ENCODE measurements around the gene GSTT4.
"Not testable (repeated sequence)": the region's sequence is repeated elsewhere in the genome, so short reads cannot be mapped to it uniquely, and the experiment has no call there.

Gene GSTT4

DNA sequence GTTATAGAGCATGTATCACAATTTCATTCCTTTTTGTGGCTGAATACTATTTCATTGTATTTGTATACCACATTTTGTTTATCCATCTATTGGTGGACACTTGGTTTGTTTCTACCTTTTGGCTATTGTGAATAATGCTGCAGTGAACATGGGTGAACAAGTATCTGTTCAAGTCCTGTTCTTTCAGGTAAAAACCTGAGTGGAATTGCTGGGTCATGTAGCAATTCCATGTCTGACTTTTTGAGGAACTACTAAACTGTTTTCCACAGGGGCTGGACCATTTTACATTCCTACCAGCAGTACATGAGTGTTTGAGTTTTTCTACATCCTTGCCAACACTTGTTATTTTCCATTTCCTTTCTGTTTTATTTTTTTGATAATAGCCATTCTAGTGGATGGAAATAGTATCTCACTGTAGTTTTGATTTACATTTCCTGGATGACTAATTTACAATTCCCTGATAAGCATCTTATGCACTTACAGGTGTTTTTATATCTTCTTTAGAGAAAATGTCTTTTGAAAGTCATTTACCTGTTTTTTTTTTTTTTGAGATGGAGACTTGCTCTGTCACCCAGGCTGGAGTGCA, 18.0 kb upstream of the GSTT4 start:
- DNase-seq: no peak

DNA sequence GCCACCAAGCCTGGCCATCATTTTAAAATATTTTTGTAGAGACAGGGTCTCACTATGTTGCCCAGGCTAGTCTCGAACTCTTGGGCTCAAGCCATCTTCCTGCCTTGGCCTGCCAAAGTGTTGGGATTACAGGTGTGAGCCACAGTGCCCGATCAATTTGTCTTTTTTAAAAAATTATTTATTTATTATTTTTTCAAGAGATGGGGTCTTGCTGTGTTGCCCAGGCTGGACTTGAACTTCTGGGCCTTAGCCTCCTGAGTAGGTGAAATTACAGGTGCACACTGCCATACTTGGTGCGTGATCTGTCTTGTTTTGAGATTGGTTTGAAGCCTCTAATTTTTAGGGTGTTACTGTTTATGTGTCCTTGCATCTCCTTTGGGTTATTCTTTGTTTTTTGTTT, 16.1 kb upstream of the GSTT4 start:
- no peak for DNase-seq

DNA sequence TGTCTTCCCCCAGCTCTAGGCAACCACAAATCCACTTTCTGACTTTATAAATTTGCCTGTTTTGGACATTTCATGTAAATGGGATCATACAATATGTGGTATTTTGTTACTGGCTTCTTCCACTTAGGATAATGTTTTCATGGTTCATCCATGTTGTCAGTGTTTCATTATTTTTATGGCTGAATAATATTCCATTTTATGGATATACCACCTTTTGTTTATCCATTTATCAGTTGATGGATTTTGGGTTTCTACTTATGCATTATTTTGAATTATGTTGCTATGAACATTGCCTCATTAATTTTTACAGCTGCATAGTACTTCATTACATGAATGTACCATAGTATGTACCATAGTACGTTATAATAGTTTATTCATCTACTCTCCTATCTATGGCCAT, 10.9 kb upstream of the GSTT4 start:
- no peak for DNase-seq

DNA sequence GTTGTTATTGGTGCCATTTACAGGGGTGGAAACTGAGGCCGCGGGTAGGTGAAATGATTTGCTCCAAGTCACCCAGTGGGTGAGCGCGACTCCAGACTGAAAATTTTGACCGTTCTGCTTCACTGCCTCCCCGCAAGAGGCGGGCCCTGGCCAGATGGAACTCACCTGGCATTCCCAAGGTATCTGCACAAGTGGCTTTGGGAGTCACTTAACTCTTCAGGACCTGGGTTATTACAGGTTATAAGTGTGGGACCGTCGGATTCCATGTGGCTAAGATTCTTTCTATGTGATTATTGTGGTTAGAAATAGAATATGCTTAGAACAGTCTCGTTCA, 6.4 kb upstream of the GSTT4 start:
- DNase-seq: no peak

DNA sequence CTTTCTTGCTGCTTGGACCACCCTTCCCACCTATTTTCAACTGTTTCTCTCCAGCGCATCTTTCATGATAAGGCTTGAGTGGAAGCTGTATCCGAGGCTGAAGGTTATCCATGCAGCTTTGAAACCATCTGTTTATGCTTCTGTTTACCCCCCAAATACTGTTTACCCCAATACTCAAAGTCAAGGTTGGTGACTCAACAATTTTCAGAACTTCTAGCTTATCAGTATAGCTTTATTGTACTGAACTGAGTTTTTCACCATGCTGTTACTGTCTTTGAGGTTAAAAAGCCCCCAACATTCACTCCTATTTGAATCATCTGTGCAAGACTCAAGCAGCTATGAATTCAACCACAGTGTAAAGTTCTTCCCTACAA, 4.8 kb upstream of the GSTT4 start:
- no peak for DNase-seq

DNA sequence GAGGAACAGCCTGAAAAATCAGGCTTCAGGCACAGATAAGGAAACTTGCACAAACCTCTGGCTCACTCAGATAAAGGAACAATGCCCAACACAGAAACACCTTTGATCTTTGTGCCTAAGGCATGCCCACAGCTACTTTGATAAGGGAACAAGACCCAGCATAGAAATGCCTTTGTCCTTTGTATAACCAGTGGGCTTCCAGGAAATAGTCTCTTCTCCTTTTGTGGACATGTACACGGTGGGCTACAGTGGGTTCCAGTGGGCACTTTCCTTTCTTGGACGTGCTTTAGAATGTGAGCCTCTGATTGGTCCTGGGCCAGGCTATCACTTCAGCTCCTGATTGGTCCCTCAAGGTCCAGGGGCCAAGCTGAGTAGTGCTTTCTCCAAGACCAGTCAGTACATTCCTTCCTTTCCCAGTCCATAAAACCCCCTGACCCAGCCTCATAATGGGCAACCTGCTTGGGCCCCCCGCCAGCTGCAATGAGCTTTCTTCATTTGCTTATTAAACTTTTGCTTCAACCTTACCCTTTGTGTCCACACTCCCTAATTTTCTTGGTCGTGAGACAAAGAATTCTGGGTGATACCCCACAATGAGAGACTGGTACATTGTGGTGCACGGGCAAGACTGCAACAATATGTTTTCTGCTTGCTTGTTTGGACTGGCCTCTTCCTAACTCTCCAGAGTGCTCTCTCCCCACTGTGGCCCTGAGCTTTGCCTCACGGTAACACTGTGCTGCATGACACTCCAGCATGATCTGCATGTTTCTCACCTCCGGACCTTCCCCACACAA, 4.2 kb upstream of the GSTT4 start:
- DNase-seq: no peak

- DNase-seq: no peak
Measured at GRCh38 chr22:24008381-24009226, 3.4 kb upstream of the GSTT4 start.

- no peak for DNase-seq
Measured at GRCh38 chr22:24008022-24008283, 2.7 kb upstream of the GSTT4 start.

GRCh38 chr22:24007253-24008021, 2.2 kb upstream of the GSTT4 start:
- DNase-seq: no peak

DNA sequence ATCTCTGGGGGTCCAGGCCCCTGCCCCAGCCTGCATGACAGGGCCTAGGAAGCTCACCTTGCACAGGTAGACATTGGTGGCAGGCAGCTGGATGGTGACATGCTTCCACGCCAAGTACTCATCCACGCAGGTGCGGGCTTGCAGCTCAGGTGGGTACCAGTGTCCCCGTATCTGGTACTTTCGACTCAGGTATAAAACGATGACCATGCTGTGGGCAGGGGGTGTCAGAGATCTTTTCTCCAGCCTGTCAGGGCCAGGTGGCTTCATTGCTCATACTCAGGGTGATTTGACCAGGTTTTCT, 1.6 kb upstream of the GSTT4 start:
- no peak for DNase-seq

- no peak for DNase-seq
Measured at GRCh38 chr22:24006207-24006913, 1.1 kb upstream of the GSTT4 start.

DNA sequence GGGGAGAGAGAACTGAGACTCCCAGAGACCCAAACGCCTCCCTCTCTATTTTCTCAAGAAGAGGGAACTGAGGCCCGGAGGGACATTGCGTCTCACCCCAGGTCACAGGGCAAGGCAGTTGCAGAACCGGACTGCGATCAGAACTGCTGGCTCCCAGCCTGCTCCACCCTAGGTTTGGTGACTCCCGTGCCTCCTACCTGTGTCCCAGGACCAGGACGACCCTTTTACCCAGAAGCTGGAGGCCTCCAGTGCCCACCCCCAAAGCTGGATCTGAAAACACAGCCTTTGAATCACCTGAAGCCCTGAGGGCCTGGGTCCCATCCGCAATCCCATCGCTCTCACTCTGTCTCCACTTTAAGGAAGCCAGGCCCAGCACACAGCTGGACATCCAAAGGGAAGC, 1.4 kb downstream of the GSTT4 start:
- no peak for DNase-seq

GRCh38 chr22:24002851-24003250, 2.4 kb downstream of the GSTT4 start:
- no peak for DNase-seq

- DNase-seq: no peak
Measured at GRCh38 chr22:24002272-24002671, 3.0 kb downstream of the GSTT4 start.

- no peak for DNase-seq
Measured at GRCh38 chr22:24001314-24001713, 3.9 kb downstream of the GSTT4 start.

- DNase-seq: not testable (repeated sequence)
Measured at GRCh38 chr22:23999779-24000178, 5.5 kb downstream of the GSTT4 start.

DNA sequence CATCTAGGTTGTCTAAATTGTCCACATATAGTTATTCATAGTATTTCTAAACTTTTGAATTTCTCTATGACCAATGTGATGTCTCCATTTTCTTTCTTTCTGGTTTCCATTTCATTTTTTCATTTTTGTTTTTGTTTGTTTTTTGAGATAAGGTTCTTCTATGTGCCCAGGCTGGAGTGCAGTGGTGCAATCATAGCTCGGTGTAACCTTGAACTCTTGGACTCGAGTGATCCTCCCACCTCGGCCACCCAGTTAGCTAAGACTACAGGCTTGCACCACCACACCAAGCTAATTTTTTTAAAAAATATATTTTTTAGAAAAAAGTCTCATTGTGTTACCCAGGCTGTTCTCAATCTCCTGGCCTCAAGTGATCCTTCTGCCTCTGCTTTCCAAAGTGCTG, 8.2 kb downstream of the GSTT4 start:
- no peak for DNase-seq

- DNase-seq: not testable (repeated sequence)
Measured at GRCh38 chr22:23993581-23994177, 11.6 kb downstream of the GSTT4 start.

DNA sequence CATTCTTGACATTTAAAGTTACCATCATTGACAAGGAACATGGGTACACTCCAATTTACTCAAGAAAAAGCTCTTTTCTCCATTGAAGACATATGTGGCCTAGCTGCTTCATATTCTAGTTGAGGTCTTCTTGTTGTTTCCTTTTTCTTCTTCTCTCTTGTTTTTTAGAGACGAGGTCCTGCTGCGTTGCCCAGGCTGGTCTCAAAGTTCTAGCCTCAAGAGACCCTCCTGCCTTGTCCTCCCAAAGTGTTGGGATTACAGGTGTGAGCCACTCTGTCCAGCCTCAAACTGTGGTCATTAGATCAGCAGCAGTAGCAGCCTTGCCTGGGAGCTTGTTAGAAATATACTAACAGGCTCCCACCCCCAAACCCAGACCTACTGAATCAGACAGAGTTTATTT, 12.2 kb downstream of the GSTT4 start:
- DNase-seq: not testable (repeated sequence)

- not testable (repeated sequence) for DNase-seq
Measured at GRCh38 chr22:23989583-23990244, 15.5 kb downstream of the GSTT4 start.

DNA sequence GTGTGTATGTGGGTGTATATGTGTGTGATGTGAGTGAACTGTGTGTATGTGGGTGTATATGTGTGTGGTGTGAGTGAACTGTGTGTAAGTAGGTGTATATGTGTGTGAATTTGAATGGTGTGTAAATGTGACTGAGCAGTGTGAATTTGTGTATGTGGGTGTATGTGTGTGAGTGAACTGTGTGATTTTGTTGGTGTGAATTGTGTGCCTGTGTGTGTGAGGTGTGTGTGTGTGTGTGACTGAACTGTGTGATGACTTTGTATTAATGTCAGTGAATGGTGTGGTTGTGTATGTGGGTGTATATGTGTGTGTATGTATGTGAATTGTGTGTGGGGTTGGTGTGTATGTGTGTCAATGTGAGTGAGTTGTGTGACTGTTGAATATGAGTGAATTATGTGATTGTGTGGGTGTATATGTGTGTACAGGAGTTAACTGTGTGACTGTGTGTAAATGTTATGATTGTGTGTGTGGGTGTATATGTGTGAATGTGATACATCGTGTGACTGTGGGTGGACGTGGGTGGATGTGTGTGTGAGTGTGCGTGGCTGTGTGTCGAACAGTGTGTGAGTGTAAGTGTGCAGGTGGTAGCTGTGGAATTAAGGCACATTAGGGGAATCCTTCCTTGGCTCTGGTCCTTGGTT, 18.6 kb downstream of the GSTT4 start:
- DNase-seq: not testable (repeated sequence)

DNA sequence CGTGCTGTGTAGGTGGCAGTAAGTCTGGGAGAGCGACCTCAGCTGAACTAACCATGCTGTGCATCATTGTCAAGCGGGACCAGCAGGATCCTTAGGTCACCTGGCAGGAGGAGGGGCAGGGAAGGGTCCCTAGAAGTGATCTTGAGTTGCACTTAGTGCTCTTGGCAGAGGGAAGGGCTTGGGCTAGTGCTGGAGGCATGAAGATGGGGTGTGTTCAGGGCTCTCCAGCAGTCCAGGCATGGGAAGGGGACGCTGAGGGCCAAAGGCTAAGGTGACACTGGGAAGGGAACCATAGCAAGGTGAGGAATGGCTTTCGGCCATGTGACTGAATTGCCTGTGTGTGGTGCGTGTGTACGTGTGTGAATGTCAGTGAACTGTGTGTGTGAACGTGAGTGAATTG, 19.2 kb downstream of the GSTT4 start:
- not testable (repeated sequence) for DNase-seq
